GM12873 (cell line): ENCODE results near the gene ZNF142.

Experiments
- CTCF ChIP-seq: IDR thresholded peaks from 2 replicates; pipeline ENCODE4 v1.5.1; 2012; ENCODE audit warnings: low read depth, mild to moderate bottlenecking, moderate library complexity, low read length, control low read depth; ENCODE audit not compliant: insufficient read depth; ENCODE audit errors: missing control alignments

Gene ZNF142

GRCh38 chr2:218691234-218691633, 31.8 kb upstream of the ZNF142 start:
- TF ChIP-seq CTCF = no peak

GRCh38 chr2:218687400-218688060, 28.1 kb upstream of the ZNF142 start:
- peak; percentile 76 for TF ChIP-seq CTCF

- no peak for TF ChIP-seq CTCF
Measured at GRCh38 chr2:218680061-218680460, 20.6 kb upstream of the ZNF142 start.

GRCh38 chr2:218679119-218679518, 19.7 kb upstream of the ZNF142 start:
- TF ChIP-seq CTCF = no peak

GRCh38 chr2:218671654-218672566, 12.5 kb upstream of the ZNF142 start, which contains the start of the genes RNF25 and STK36:
Gene RNF25, minus strand, starts transcription at chr2:218672002. Its CDS starts 32 bp downstream, at chr2:218671970.
Gene STK36, plus strand, starts transcription at chr2:218672086. Its CDS starts 744 bp downstream, at chr2:218672830.
- no peak for TF ChIP-seq CTCF

GRCh38 chr2:218671097-218671653, 11.8 kb upstream of the ZNF142 start:
- TF ChIP-seq CTCF = no peak

- TF ChIP-seq CTCF = no peak
Measured at GRCh38 chr2:218664653-218665052, 5.2 kb upstream of the ZNF142 start.
